ENCODE measurements around the gene UHRF1. TPM values are rescaled to one million over a fixed set of nuclear protein-coding genes. Genes with fewer than 3 reads are reported as not detected.

UHRF1 gene
- total RNA-seq, 1 donor from 2014 or later: 63.5 TPM

DNA sequence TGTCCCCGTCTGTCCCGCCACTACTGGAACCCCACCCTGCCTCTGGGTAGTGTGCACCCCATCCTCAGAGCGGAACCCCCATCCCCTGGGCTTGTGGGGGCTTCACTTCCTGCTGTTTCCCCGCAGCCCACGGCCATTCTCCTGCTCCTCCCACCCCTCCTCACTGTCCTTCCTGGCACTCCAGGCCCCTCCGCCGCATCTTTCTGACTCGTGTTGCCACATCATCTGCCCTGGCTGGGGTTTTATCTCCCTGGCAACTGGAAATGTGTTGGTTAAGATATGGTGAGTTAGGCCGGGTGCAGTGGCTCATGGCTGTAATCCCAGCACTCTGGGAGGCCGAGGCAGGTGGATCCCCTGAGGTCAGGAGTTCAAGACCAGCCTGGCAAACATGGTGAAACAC, 96.9 kb downstream of the UHRF1 start:
- H3K36me3 Mint-ChIP-seq (ENCODE audit: insufficient read depth): peaks cover 23% of the 10 kb centered on the region
- peaks cover 12% of the 10 kb centered on the region for H3K9me3 Mint-ChIP-seq (ENCODE audit: low read depth)
- H3K27ac Mint-ChIP-seq: peak overlapping the region; percentile 49
- DNase-seq (ENCODE audit: low spot score, unreplicated experiment): no peak
- peaks cover 3% of the 10 kb centered on the region for H3K4me1 Mint-ChIP-seq (ENCODE audit: low read depth)
- H3K4me3 Mint-ChIP-seq (ENCODE audit: low read depth): no peak overlapping the region
- H3K27me3 Mint-ChIP-seq: no peaks in the 10 kb centered on the region
- TF ChIP-seq, protein P1, sequence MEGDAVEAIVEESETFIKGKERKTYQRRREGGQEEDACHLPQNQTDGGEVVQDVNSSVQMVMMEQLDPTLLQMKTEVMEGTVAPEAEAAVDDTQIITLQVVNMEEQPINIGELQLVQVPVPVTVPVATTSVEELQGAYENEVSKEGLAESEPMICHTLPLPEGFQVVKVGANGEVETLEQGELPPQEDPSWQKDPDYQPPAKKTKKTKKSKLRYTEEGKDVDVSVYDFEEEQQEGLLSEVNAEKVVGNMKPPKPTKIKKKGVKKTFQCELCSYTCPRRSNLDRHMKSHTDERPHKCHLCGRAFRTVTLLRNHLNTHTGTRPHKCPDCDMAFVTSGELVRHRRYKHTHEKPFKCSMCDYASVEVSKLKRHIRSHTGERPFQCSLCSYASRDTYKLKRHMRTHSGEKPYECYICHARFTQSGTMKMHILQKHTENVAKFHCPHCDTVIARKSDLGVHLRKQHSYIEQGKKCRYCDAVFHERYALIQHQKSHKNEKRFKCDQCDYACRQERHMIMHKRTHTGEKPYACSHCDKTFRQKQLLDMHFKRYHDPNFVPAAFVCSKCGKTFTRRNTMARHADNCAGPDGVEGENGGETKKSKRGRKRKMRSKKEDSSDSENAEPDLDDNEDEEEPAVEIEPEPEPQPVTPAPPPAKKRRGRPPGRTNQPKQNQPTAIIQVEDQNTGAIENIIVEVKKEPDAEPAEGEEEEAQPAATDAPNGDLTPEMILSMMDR (IDR thresholded peaks at IDR 0.05; ENCODE audit: unreplicated experiment): no peak

DNA sequence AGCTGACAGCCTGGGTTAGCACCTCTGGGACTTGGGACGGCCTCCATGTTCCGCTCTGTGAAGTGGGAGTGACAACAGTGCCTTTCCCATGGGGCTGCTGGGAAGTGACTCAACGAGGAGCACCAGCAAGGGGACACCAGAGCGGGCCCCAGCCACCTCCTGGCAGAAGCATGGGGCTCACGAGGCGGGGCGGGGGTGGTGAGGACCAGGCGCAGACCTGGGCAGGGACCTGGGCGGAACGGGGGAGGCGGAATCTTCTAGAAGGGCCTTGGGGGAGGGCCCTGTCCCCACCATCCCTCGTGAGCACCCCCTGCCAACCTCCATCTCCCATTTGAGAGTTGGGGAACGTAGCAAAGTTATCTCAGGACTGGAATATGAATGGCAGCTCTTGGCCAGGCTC, 97.5 kb downstream of the UHRF1 start:
- TF ChIP-seq, protein P1 (IDR thresholded peaks at IDR 0.05; ENCODE audit: unreplicated experiment): no peak
- peaks cover 17% of the 10 kb centered on the region for H3K36me3 Mint-ChIP-seq (ENCODE audit: insufficient read depth)
- H3K27me3 Mint-ChIP-seq: no peaks in the 10 kb centered on the region
- DNase-seq (ENCODE audit: low spot score, unreplicated experiment): no peak
- H3K4me1 Mint-ChIP-seq (ENCODE audit: low read depth): peaks cover 3% of the 10 kb centered on the region
- peaks cover 12% of the 10 kb centered on the region for H3K9me3 Mint-ChIP-seq (ENCODE audit: low read depth)
- H3K27ac Mint-ChIP-seq: no peak overlapping the region
- no peak overlapping the region for H3K4me3 Mint-ChIP-seq (ENCODE audit: low read depth)

Small RNA genes lying within 50 kb of the gene (microRNA-seq; reads per million reads assigned to microRNA genes)
- 3.0 reads per million for gene MIR4747 (ENCODE audit: borderline number of aligned reads, unreplicated experiment)

Other genes starting within 250 kb of the UHRF1 start
- 42.5 and 45.9 TPM in 2 replicates for gene MYDGF, start 239.2 kb upstream of the UHRF1 start, total RNA-seq
- gene DPP9, start 185.7 kb upstream of the UHRF1 start, total RNA-seq: 48.9 and 50.3 TPM in 2 replicates
- 12.5 and 13.0 TPM in 2 replicates for gene FEM1A, start 117.8 kb upstream of the UHRF1 start, total RNA-seq
- 3.4 and 4.0 TPM in 2 replicates for gene TICAM1, start 77.8 kb upstream of the UHRF1 start, total RNA-seq
- 40.0 and 43.6 TPM in 2 replicates for gene PLIN3, start 41.8 kb upstream of the UHRF1 start, total RNA-seq
- gene ARRDC5, start 6.6 kb upstream of the UHRF1 start, total RNA-seq: not detected in 2 replicates
- gene KDM4B, start 59.6 kb downstream of the UHRF1 start, total RNA-seq: 59.6 TPM in 2 replicates

Data from progenitor cell of endocrine pancreas (in vitro differentiated cells).